H1 (cell line): Measurements from ENCODE around the gene MEI1.

Source experiments
- EZH2 ChIP-seq: fragments of 200-600 bp; sonication (generic); IDR thresholded peaks from 2 replicates; pipeline ENCODE4 v1.7.1; 2012; ENCODE audit warnings: low read depth, mild to moderate bottlenecking, moderate library complexity, low read length, inconsistent platforms; ENCODE audit not compliant: severe bottlenecking
- RNF2 ChIP-seq: fragments of 200-900, 300-1000 bp; sonication (generic); IDR thresholded peaks from 2 replicates; pipeline ENCODE4 v1.7.1; 2016; ENCODE audit warnings: borderline replicate concordance, low read depth, mild to moderate bottlenecking, antibody characterized with exemption, low read length; ENCODE audit not compliant: poor library complexity, severe bottlenecking; ENCODE audit errors: missing control alignments
- RXRA ChIP-seq: IDR thresholded peaks from 2 replicates; pipeline ENCODE4 v1.6.1; 2011; ENCODE audit warnings: low read depth, mild to moderate bottlenecking, low read length, moderate library complexity; ENCODE audit not compliant: insufficient read depth
- SIX5 ChIP-seq: IDR thresholded peaks from 2 replicates; pipeline ENCODE4 v1.6.1; 2011; ENCODE audit warnings: mild to moderate bottlenecking, low read depth, low read length
- TEAD4 ChIP-seq: IDR thresholded peaks from 2 replicates; pipeline ENCODE4 v1.6.1; 2012; ENCODE audit warnings: low read depth, low read length, inconsistent platforms, mixed read lengths
- TF ChIP-seq, protein P1 (sequence below), 3 experiments: IDR thresholded peaks; 1 replicate in 2 of 3; 2 replicates in 1 of 3; pipeline versions ENCODE4 v1.5.1 to v1.6.1; 2011; ENCODE audit warnings: low read length in 3 of 3, mild to moderate bottlenecking in 3 of 3, inconsistent platforms in 2 of 3, low read depth in 1 of 3, moderate library complexity in 1 of 3; ENCODE audit not compliant: insufficient read depth in 1 of 3; ENCODE audit errors: control extremely low read depth in 1 of 3
- TF ChIP-seq, protein P2 (sequence below): fragments of 300-600 bp; sonication (generic); IDR thresholded peaks from 2 replicates; pipeline ENCODE4 v1.7.1; 2012; ENCODE audit warnings: low read length, moderate library complexity, mild to moderate bottlenecking, inconsistent platforms; ENCODE audit not compliant: insufficient replicate concordance

DNA sequence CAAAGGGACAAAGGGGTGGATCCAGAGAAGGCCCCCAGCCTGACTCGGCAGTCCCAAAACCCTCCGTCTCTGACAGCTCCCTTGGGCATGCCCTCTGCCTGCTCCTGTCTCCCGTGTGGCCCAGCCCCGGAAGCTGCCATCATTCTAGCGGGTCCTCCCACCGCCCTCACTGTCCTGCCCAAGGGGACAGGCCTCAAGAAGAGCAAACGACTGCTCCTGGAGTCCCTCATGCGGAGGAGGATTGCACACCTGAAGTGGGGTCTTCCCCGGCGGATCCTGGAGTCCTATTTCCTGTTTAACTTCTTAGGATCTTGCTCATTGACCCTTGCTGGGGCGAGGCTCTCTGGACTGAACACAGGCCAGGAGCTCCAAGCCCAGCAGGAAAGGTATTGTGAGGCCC lies 2.6 kb upstream of the MEI1 start:
- TF ChIP-seq RXRA = no peak
- no peak for TF ChIP-seq SIX5
- TF ChIP-seq, protein P1, sequence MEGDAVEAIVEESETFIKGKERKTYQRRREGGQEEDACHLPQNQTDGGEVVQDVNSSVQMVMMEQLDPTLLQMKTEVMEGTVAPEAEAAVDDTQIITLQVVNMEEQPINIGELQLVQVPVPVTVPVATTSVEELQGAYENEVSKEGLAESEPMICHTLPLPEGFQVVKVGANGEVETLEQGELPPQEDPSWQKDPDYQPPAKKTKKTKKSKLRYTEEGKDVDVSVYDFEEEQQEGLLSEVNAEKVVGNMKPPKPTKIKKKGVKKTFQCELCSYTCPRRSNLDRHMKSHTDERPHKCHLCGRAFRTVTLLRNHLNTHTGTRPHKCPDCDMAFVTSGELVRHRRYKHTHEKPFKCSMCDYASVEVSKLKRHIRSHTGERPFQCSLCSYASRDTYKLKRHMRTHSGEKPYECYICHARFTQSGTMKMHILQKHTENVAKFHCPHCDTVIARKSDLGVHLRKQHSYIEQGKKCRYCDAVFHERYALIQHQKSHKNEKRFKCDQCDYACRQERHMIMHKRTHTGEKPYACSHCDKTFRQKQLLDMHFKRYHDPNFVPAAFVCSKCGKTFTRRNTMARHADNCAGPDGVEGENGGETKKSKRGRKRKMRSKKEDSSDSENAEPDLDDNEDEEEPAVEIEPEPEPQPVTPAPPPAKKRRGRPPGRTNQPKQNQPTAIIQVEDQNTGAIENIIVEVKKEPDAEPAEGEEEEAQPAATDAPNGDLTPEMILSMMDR (IDR thresholded peaks at IDR 0.05; ENCODE audit: control extremely low read depth in 1 of 3, insufficient read depth in 1 of 3, low read depth in 1 of 3, low read length in 3 of 3) = no peak
- TF ChIP-seq, protein P2, sequence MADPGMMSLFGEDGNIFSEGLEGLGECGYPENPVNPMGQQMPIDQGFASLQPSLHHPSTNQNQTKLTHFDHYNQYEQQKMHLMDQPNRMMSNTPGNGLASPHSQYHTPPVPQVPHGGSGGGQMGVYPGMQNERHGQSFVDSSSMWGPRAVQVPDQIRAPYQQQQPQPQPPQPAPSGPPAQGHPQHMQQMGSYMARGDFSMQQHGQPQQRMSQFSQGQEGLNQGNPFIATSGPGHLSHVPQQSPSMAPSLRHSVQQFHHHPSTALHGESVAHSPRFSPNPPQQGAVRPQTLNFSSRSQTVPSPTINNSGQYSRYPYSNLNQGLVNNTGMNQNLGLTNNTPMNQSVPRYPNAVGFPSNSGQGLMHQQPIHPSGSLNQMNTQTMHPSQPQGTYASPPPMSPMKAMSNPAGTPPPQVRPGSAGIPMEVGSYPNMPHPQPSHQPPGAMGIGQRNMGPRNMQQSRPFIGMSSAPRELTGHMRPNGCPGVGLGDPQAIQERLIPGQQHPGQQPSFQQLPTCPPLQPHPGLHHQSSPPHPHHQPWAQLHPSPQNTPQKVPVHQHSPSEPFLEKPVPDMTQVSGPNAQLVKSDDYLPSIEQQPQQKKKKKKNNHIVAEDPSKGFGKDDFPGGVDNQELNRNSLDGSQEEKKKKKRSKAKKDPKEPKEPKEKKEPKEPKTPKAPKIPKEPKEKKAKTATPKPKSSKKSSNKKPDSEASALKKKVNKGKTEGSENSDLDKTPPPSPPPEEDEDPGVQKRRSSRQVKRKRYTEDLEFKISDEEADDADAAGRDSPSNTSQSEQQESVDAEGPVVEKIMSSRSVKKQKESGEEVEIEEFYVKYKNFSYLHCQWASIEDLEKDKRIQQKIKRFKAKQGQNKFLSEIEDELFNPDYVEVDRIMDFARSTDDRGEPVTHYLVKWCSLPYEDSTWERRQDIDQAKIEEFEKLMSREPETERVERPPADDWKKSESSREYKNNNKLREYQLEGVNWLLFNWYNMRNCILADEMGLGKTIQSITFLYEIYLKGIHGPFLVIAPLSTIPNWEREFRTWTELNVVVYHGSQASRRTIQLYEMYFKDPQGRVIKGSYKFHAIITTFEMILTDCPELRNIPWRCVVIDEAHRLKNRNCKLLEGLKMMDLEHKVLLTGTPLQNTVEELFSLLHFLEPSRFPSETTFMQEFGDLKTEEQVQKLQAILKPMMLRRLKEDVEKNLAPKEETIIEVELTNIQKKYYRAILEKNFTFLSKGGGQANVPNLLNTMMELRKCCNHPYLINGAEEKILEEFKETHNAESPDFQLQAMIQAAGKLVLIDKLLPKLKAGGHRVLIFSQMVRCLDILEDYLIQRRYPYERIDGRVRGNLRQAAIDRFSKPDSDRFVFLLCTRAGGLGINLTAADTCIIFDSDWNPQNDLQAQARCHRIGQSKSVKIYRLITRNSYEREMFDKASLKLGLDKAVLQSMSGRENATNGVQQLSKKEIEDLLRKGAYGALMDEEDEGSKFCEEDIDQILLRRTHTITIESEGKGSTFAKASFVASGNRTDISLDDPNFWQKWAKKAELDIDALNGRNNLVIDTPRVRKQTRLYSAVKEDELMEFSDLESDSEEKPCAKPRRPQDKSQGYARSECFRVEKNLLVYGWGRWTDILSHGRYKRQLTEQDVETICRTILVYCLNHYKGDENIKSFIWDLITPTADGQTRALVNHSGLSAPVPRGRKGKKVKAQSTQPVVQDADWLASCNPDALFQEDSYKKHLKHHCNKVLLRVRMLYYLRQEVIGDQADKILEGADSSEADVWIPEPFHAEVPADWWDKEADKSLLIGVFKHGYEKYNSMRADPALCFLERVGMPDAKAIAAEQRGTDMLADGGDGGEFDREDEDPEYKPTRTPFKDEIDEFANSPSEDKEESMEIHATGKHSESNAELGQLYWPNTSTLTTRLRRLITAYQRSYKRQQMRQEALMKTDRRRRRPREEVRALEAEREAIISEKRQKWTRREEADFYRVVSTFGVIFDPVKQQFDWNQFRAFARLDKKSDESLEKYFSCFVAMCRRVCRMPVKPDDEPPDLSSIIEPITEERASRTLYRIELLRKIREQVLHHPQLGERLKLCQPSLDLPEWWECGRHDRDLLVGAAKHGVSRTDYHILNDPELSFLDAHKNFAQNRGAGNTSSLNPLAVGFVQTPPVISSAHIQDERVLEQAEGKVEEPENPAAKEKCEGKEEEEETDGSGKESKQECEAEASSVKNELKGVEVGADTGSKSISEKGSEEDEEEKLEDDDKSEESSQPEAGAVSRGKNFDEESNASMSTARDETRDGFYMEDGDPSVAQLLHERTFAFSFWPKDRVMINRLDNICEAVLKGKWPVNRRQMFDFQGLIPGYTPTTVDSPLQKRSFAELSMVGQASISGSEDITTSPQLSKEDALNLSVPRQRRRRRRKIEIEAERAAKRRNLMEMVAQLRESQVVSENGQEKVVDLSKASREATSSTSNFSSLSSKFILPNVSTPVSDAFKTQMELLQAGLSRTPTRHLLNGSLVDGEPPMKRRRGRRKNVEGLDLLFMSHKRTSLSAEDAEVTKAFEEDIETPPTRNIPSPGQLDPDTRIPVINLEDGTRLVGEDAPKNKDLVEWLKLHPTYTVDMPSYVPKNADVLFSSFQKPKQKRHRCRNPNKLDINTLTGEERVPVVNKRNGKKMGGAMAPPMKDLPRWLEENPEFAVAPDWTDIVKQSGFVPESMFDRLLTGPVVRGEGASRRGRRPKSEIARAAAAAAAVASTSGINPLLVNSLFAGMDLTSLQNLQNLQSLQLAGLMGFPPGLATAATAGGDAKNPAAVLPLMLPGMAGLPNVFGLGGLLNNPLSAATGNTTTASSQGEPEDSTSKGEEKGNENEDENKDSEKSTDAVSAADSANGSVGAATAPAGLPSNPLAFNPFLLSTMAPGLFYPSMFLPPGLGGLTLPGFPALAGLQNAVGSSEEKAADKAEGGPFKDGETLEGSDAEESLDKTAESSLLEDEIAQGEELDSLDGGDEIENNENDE = no peak
- TF ChIP-seq RNF2 = no peak
- TF ChIP-seq EZH2 = no peak
- TF ChIP-seq TEAD4 = no peak
